ENCODE measurements around the gene USP47.

GRCh38 chr11:11946180-11946579, 104.4 kb downstream of the USP47 start:
- TF ChIP-seq CTCF (IDR thresholded peaks at IDR 0.05) (no peak), EZH2 (IDR thresholded peaks at IDR 0.05) (no peak), EZH2phosphoT487 (IDR thresholded peaks at IDR 0.05) (no peak)

Data from neural progenitor cell (in vitro differentiated cells).